Left ventricle myocardium inferior (tissue), 1 donor: ENCODE results near the gene NPBWR2. TPM values are rescaled to one million over a fixed set of nuclear protein-coding genes. Genes with fewer than 3 reads are reported as not detected.
A peak's percentile ranks its signal among the peaks of the same experiment; 100 is the strongest.

Experiments
- DNase-seq: peaks from one replicate; pipeline ENCODE4 v3.0.0-alpha.2; 2020
- H3K27ac ChIP-seq: fragments of 200-600 bp; replicated peaks from 2 replicates; pipeline ENCODE4 v1.8.0; 2021
- H3K27me3 ChIP-seq: fragments of 200-600 bp; 2 replicates; pipeline ENCODE4 v1.8.0; 2021; ENCODE audit warnings: low read depth
- H3K36me3 ChIP-seq: fragments of 200-600 bp; 2 replicates; pipeline ENCODE4 v1.8.0; 2021
- H3K4me1 ChIP-seq: fragments of 200-600 bp; 2 replicates; pipeline ENCODE4 v1.8.0; 2021
- H3K4me3 ChIP-seq: fragments of 200-600 bp; 2 replicates; pipeline ENCODE4 v1.8.0; 2021; ENCODE audit warnings: mild to moderate bottlenecking, moderate library complexity
- H3K9me3 ChIP-seq: fragments of 200-600 bp; replicated peaks from 2 replicates; pipeline ENCODE4 v1.8.0; 2021
- CTCF ChIP-seq: fragments of 200-600 bp; IDR thresholded peaks from 2 replicates; pipeline ENCODE4 v1.8.0; 2021; ENCODE audit warnings: antibody characterized with exemption, mild to moderate bottlenecking, borderline replicate concordance
- intact Hi-C: fragments of 100-400 bp; cut with micrococcal nuclease; formaldehyde crosslinking; loops from one replicate; pipeline ENCODE4 v1.11.0; 2022
- total RNA-seq: library from RNA; stranded (reverse); fragmentation: NEBNext Ultra II Directional; extraction: Animal tissue kit (Norgen Biotek cat#: 25700); gene quantifications from one replicate; pipeline ENCODE4 v1.2.1, GENCODE V29; 2021
- donor health status: DM: no; HTN: yes; CAD: no; lungs with severe emphysema.

NPBWR2 gene
- total RNA-seq, 1 donor from 2014 or later: not detected

DNA sequence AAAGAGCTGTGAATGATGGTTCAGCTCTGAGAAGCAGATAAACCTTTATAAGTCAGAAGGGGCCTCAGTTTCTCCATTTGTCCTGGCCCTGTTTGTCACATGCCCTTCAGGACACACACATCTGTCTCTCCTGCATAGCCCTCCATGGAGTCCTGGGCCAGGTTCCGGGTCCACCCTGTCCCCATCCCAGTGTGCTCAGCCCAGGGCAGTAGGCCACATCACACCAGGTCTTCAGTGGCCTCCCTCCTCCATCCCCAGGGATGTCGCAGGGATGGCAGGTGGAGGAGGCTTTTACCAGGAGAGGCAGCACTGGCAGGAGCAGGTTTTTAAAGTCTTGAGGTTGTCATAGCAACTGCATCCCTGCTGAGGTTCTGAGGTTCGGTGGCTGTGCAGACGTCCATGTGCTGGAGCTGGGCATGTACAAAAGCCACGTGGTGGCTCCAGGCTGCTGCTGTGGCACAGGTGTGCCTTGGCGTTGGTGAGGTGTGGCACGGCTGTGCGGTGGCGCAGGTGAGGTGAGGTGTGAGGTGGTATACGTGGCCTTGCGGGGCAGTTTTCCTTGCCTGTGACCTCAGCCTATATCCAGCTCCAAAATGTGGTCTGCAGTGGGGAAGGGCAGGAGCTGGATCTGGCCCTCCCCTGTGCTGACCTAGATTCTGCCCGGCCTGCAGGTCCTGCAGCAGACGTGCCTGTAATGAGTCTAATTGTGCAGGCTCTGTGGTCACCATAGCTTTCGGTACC is 8.0 kb upstream of the NPBWR2 start:
- TF ChIP-seq CTCF: no peak
- Histone ChIP-seq H3K36me3 (no peaks in the 10 kb centered on the region), H3K27ac (no peak overlapping the region), H3K27me3 (no peaks in the 10 kb centered on the region), H3K4me3 (no peak overlapping the region), H3K4me1 (no peaks in the 10 kb centered on the region), H3K9me3 (no peaks in the 10 kb centered on the region)
- no peak for DNase-seq
- intact Hi-C loops: no loop called here

DNA sequence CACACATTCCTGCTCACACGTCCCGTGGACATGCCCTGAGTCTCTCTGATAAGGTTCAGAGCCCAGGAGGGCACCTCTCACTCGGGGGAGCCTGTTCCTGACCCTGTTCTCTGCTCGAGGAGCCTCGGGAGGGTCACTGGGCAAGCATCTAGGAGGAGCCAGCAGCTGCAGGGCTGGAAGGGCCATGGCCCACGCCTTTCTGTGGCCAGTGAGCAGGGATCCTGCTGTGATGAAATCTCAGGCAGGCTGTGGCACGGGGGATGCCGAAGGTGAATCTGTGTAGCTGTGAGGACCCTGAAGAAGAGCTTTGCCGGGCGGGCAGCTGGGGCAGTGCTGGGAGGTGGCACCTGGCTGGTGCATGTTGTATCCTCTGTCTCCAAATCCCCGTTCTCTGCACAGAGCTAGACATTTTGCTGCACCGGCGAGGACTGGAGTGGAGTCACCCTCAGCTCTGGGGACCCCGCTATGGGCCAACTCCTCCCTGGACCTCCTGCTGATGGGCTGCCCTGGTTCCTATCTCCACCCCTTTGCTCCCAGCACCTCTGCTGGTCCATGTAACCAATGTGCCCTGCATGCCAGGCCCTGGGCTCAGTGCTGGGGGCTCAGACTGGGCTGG is 7.1 kb upstream of the NPBWR2 start:
- Histone ChIP-seq H3K4me3 (no peak overlapping the region), H3K27ac (no peak overlapping the region), H3K36me3 (no peaks in the 10 kb centered on the region), H3K4me1 (no peaks in the 10 kb centered on the region), H3K9me3 (no peaks in the 10 kb centered on the region), H3K27me3 (peaks cover 8% of the 10 kb centered on the region)
- intact Hi-C loops: no loop called here
- DNase-seq: no peak
- no peak for TF ChIP-seq CTCF

GRCh38 chr20:64113796-64114355 is 6.5 kb upstream of the NPBWR2 start:
- Histone ChIP-seq H3K4me3 (no peak overlapping the region), H3K36me3 (no peaks in the 10 kb centered on the region), H3K4me1 (no peaks in the 10 kb centered on the region), H3K9me3 (no peaks in the 10 kb centered on the region), H3K27me3 (peaks cover 14% of the 10 kb centered on the region), H3K27ac (no peak overlapping the region)
- TF ChIP-seq CTCF: no peak
- DNase-seq: no peak
- intact Hi-C loops: no loop called here

- intact Hi-C loops: no loop called here
- no peak for DNase-seq
- H3K4me3 ChIP-seq: no peak overlapping the region
- peaks cover 19% of the 10 kb centered on the region for H3K27me3 ChIP-seq
- H3K4me1 ChIP-seq: no peaks in the 10 kb centered on the region
- no peaks in the 10 kb centered on the region for H3K36me3 ChIP-seq
- no peak for TF ChIP-seq CTCF
- H3K9me3 ChIP-seq: no peaks in the 10 kb centered on the region
- no peak overlapping the region for H3K27ac ChIP-seq
These were observed 6.0 kb upstream of the NPBWR2 start for GRCh38 chr20:64113444-64113775.

DNA sequence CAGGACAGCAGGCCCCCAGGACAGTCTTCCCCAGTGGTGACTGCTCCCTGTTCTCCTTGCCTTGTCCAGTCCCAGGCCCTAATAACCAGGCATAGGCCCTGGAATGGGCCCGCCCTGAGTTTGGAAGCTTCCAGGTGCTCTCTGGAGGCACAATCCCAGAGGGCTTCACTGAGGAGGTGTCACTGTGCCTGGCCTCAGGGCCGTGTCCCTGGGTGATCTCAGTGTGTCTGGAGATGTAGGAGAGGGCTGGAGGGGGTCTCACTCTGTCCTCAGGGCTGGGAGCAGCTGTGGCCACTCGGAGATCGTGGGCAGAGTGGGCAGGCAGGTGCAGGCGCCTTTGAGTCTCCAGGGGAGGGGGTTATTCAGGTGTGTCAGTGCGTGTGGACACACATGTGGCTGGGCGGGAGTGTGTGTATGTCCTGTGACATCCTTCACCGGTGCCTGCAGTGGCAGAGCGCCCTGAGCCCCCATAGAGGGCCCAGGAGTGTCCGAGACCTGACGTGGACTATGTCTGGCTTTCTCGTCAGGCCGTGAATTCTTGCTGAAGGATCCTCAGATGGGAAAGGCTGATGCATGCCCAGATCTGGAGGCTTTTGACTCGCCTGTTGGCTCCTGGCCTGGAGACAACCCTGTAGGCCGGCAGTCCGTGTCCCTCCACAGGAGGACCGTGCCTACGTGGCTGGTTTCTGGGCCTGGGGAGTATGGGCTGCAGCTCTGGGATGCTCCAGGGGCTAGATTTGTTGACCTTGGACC is 5.5 kb upstream of the NPBWR2 start:
- Histone ChIP-seq H3K27me3 (peaks cover 23% of the 10 kb centered on the region), H3K36me3 (no peaks in the 10 kb centered on the region), H3K4me1 (no peaks in the 10 kb centered on the region), H3K27ac (no peak overlapping the region), H3K4me3 (no peak overlapping the region), H3K9me3 (no peaks in the 10 kb centered on the region)
- TF ChIP-seq CTCF: no peak
- intact Hi-C loops: no loop called here
- DNase-seq: peak; percentile 4
